Brain microvascular endothelial cell (primary cell): Measurements from ENCODE around the gene ZNF697.

Source experiments
- DNase-seq: peaks from one replicate; pipeline ENCODE4 v3.0.0-alpha.2; 2020
- H3K27ac ChIP-seq: fragments of 250-450 bp; sonication (Bioruptor Pico); 2 replicates; pipeline ENCODE4 v1.5.1; 2020; ENCODE audit warnings: mild to moderate bottlenecking, moderate library complexity
- H3K27me3 ChIP-seq: fragments of 250-450 bp; sonication (Bioruptor Pico); replicated peaks from 2 replicates; pipeline ENCODE4 v1.5.1; 2020; ENCODE audit warnings: mild to moderate bottlenecking
- H3K36me3 ChIP-seq: fragments of 250-450 bp; sonication (Bioruptor Pico); replicated peaks from 2 replicates; pipeline ENCODE4 v1.5.1; 2020; ENCODE audit warnings: mild to moderate bottlenecking
- H3K4me3 ChIP-seq: 2 replicates; pipeline ENCODE4 v1.5.1; 2011; ENCODE audit warnings: low read depth, mild to moderate bottlenecking, control low read depth, low read length, moderate library complexity
- in situ Hi-C: cut with HindIII; loops from 2 replicates; pipeline ENCODE4 v1.10.0; 2017; ENCODE audit warnings: low sequenced_read_pairs, low pct_ligation_motif_present
- TF ChIP-seq, protein P1 (sequence below): IDR thresholded peaks from 2 replicates; pipeline ENCODE4 v1.5.1; 2011; ENCODE audit warnings: low read depth, mild to moderate bottlenecking, moderate library complexity, low read length, control low read depth, inconsistent platforms; ENCODE audit errors: missing control alignments

ZNF697 gene

DNA sequence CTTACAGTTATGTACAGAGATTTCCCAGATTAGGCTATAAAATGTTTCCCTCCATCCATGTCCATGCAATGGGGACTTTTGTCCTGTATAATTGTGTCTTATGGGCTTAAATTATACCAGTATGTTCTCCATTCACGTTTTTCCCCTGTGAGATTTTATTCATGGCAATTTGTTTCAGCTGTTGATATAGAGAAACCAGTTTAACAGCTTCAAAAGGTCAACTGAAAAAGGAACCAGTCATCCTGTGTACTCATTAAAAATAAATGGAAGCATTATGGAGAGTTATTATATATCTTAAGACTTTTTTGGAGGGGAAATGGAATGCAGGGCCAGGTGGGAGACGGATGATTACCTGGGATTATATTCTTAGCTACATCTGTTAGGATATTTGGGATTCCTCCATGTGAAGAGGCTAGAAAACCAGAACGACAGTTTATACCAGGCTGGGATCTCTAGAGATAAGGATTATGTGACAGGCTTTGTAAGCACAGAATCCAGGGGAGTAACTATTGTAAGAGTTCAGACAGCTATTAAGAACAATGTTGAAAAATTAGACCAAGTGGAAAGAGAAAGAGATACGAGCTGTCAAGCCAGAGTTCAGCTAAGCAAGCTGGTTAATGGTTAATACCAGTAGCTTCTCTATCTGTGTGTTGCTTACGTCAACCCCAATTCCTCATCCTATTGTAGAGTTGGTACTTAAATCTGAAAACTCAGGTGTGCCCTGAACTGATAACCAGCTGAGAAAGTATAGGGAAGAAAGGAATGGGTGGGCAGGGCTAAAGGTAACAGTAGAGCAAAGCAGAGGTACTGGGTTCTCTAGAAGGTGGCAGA, 12.4 kb upstream of the ZNF697 start:
- in situ Hi-C loops: no loop called here
- no peak for DNase-seq
- Histone ChIP-seq H3K36me3 (no peaks in the 10 kb centered on the region), H3K27ac (no peak overlapping the region), H3K4me3 (no peak overlapping the region), H3K27me3 (no peaks in the 10 kb centered on the region)
- TF ChIP-seq, protein P1, sequence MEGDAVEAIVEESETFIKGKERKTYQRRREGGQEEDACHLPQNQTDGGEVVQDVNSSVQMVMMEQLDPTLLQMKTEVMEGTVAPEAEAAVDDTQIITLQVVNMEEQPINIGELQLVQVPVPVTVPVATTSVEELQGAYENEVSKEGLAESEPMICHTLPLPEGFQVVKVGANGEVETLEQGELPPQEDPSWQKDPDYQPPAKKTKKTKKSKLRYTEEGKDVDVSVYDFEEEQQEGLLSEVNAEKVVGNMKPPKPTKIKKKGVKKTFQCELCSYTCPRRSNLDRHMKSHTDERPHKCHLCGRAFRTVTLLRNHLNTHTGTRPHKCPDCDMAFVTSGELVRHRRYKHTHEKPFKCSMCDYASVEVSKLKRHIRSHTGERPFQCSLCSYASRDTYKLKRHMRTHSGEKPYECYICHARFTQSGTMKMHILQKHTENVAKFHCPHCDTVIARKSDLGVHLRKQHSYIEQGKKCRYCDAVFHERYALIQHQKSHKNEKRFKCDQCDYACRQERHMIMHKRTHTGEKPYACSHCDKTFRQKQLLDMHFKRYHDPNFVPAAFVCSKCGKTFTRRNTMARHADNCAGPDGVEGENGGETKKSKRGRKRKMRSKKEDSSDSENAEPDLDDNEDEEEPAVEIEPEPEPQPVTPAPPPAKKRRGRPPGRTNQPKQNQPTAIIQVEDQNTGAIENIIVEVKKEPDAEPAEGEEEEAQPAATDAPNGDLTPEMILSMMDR: no peak

DNA sequence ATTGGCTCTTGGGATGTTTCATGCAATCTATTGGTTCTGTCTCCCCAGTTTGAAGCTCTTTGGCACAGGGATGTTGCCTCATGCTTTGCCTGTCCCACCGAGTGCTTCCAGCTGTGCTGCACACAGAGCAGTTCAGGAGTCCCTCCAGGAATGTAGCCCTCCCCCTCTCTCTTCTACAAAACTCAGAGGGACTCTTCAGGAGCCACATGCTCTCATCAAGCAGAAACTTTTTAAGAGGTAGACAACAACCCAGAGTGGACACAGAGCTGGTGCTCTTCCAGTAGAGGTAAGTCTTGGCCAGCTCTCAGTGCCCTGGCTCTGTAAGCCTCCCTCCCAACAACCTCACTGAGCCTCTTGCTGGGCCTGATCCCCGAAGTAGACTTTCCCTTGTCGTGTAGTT, 11.6 kb upstream of the ZNF697 start:
- no peaks in the 10 kb centered on the region for H3K36me3 ChIP-seq
- TF ChIP-seq, protein P1: no peak

DNA sequence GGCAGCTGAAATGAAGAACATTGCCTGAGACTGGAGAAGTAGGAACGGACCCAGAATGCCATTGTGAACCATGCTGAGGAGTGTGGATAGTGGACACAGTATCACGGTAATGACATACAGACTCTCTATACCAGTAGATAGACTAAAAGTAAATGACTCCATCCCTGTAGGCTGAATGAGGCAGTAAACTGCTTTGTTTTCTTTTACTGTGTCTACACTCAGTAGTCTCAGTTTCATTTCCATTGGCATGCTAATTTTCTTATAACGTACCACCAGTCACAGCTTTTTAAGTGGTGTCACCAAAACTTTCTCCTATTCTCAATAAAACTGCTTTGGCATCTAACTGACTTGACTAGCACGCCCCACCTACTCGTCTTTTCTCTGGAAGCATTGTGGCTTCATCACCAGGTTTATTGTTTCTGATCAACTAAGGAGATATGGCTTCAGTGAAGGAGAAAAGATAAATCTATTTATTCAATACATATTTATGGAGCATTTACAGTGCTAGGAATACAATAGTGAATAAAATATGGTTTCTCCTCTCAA, 8.4 kb upstream of the ZNF697 start:
- TF ChIP-seq, protein P1: no peak
- H3K27me3 ChIP-seq: no peaks in the 10 kb centered on the region
- in situ Hi-C loops: no loop called here

More for the DNA sequence above, 11.6 kb upstream of the ZNF697 start:
- no peak for DNase-seq
- Histone ChIP-seq H3K4me3 (no peak overlapping the region), H3K27me3 (no peaks in the 10 kb centered on the region), H3K27ac (no peak overlapping the region)
- in situ Hi-C loops: no loop called here

DNA sequence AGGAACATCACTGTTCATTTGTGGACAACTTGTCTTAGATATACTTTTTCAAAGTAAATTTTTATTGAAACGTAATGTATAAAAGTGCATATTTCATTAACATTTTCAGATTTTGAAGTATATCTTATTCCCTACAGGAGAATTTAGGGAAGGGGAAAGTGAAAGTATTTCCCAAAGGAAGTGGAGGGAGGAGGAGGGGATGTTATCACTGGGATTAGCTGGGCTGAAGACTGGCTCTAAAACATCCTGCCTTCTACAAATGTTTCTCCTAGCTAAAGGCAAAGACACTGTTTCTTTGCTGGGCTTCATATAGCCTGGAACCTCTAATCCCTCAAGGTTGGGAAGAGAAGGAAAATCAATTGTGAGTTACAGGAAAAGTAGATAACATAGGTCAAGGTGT, 7.1 kb upstream of the ZNF697 start:
- H3K27ac ChIP-seq: no peak overlapping the region
- H3K4me3 ChIP-seq: no peak overlapping the region
- DNase-seq: no peak
- H3K36me3 ChIP-seq: no peaks in the 10 kb centered on the region
- no peaks in the 10 kb centered on the region for H3K27me3 ChIP-seq
- in situ Hi-C loops: no loop called here
- TF ChIP-seq, protein P1: no peak

More for the DNA sequence above, 8.4 kb upstream of the ZNF697 start:
- no peak overlapping the region for H3K27ac ChIP-seq
- H3K4me3 ChIP-seq: no peak overlapping the region
- no peak for DNase-seq
- H3K36me3 ChIP-seq: no peaks in the 10 kb centered on the region

DNA sequence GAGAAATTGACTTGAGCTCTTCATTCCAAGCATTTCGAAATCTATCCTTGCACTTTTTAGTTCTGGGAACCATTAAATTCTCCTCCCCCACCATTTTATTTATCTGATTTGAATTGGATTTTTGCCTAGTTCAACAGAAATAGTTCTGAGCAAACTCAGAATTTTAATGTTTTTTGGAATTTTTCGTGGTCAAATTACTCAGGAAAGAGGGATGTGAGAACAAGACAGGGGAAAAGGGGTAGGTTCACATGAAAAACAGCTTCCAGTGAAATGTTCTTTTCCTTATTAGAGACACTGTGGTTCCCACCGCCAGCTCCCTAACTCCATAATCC, 5.7 kb upstream of the ZNF697 start:
- Histone ChIP-seq H3K36me3 (no peaks in the 10 kb centered on the region), H3K27ac (no peak overlapping the region), H3K4me3 (no peak overlapping the region), H3K27me3 (no peaks in the 10 kb centered on the region)
- in situ Hi-C loops: no loop called here
- no peak for DNase-seq
- TF ChIP-seq, protein P1: no peak
